Fibroblast of mammary gland (primary cell): ENCODE measurements around the gene DKK3.

Experiments
- DNase-seq: peaks from one replicate; pipeline ENCODE4 v3.0.0-alpha.2; 2010; ENCODE audit warnings: low read depth
- H3K4me3 ChIP-seq: 2 replicates; pipeline ENCODE4 v1.5.1; 2011; ENCODE audit warnings: low read depth, mild to moderate bottlenecking, low read length, moderate library complexity; ENCODE audit not compliant: control insufficient read depth
- CTCF ChIP-seq: conservative IDR thresholded peaks from 2 replicates; pipeline ENCODE4 v1.5.1; 2011; ENCODE audit warnings: low read depth, low read length, inconsistent platforms; ENCODE audit not compliant: control insufficient read depth, insufficient read depth

The DKK3 gene

GRCh38 chr11:11973361-11973800, 35.0 kb downstream of the DKK3 start:
- no peak for TF ChIP-seq CTCF
- peak; percentile 54 for DNase-seq
- H3K4me3 ChIP-seq = no peak overlapping the region

GRCh38 chr11:11972730-11973341, 35.6 kb downstream of the DKK3 start:
- no peak for TF ChIP-seq CTCF
- no peak overlapping the region for H3K4me3 ChIP-seq
- no peak for DNase-seq

DNA sequence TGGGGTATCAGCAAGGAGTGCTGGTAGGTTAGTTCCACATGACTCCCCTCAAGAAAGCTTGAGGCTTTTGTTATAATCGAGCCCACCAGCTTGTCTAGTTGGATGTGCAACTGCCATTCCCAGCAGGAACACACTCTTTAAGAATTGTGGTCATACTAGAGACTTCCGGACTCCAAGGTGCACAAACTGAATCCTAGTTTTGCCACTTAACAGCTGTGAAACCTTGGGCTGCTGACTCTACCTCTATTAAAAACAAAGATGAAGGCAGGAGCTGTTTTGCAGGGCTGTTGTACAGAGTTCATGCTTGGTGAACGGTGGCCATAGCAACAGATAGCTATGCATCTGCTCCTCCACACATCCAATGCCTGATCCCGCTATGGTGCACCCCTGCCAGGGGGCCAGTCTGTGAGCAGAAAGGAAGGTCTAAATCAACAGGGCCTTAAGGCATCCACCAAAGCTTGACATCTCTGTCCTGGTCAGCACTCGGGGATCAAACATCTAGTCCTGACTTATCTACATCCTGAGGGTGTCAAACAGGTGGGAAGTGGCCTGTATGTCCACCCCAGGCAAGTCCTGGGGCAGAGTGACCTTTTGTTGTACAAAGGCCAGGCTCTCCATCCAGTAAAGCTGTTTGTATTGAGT, 36.4 kb downstream of the DKK3 start:
- no peak overlapping the region for H3K4me3 ChIP-seq
- TF ChIP-seq CTCF = no peak
- no peak for DNase-seq

GRCh38 chr11:11970556-11970955, 37.9 kb downstream of the DKK3 start:
- no peak overlapping the region for H3K4me3 ChIP-seq

DNA sequence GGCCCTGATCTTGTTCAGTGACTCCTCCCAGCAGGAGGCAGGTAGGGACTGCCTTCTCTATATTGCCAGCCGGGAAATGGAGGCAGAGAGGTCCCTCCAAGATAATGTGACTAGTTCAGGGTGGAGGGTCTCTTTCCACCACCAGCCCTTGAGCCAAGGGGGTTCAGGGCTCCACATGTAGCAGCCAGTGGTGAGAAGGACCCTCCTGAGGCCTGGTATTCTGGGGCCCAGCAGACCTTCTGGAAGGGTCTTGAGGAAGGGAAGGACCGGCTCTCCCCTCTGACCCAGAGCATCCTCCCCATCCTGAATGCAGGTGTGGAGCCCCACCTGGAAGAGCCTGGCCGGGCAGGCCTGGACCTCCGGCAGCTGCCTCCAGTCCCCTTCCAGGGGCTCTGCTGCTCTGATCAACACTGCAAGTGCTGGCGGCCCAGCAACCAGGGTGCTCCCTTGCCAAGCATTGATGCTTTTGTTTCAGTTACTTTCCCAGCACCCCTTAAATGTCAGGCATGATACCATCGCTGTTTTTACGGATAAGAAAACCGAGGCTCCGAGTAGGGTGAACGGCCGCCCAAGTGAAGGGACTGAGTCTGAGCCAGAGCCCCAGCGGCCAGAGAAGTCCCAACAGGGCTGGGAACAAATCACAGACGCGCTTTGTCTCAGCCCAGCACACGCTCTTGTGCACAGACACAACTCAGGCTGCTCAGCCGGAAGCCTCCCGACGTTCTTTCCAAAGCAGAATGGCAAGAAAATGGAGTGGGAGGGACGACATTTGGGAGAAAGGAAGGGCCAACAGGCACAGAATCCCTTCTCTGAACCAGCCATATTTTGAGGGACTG, 38.8 kb downstream of the DKK3 start:
- no peak overlapping the region for H3K4me3 ChIP-seq
- TF ChIP-seq CTCF = no peak
- no peak for DNase-seq

More at GRCh38 chr11:11970556-11970955, 37.9 kb downstream of the DKK3 start:
- TF ChIP-seq CTCF = no peak
- no peak for DNase-seq

DNA sequence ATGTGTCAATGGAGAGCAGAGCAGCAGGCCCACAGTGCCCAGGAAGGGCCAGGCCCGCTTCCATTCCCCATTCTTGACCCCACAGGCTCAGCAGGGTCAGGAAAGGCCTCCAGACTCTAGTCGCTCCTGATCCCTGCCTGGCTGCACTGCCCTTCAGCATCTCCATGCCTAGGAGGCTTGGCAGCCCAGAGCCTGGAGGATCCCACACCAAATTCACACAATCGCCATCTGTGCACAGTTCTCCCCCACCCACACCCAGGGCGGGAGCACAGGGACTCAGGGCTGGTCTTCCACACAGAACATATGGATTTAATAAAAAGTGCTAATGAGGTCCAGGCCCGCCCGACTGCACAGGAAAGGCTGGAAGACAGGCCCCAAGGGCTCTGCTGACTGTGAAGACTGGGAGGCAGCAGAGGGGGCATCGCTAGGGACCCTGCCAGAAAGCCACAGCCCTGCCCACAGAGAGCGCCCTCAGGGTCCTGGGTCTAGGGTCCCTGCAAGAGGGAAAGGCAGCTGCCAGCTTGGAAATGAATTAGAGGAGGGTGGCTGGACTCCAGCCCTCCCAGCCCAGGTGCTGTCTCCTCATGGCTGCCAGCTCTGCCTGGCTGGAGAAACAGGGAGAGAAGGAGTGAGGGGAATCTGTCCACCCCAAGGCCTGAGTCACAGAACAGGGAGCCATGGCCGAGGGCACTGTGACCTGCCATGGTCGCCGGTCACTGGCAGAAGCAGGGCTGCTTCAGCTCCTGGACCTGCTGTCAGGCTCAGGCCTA, 39.7 kb downstream of the DKK3 start:
- H3K4me3 ChIP-seq = no peak overlapping the region
- peak; percentile 92 for DNase-seq
- TF ChIP-seq CTCF = no peak
